Right lung (tissue), 5 donors: ENCODE measurements around the gene LPCAT3. TPM values are rescaled to one million over a fixed set of nuclear protein-coding genes. Genes with fewer than 3 reads are reported as not detected.

Experiments
- DNase-seq, 2 donors: peaks; one replicate each; pipeline ENCODE4 v3.0.0-alpha.2; 2013
- polyA plus RNA-seq, 5 donors: library from polyadenylated mRNA; unstranded; fragments of 120-200 nt; gene quantifications; one replicate each; pipeline versions ENCODE4 v1.2.1 to v1.2.3, GENCODE V29; 2013; ENCODE audit warnings: inconsistent platforms in 1 of 5, low replicate concordance in 1 of 5; ENCODE audit not compliant: insufficient read length in 5 of 5, insufficient read depth in 1 of 5

LPCAT3 gene
- polyA plus RNA-seq, 5 donors, result 56.7 to 67.9 (median 60.4) TPM

DNA sequence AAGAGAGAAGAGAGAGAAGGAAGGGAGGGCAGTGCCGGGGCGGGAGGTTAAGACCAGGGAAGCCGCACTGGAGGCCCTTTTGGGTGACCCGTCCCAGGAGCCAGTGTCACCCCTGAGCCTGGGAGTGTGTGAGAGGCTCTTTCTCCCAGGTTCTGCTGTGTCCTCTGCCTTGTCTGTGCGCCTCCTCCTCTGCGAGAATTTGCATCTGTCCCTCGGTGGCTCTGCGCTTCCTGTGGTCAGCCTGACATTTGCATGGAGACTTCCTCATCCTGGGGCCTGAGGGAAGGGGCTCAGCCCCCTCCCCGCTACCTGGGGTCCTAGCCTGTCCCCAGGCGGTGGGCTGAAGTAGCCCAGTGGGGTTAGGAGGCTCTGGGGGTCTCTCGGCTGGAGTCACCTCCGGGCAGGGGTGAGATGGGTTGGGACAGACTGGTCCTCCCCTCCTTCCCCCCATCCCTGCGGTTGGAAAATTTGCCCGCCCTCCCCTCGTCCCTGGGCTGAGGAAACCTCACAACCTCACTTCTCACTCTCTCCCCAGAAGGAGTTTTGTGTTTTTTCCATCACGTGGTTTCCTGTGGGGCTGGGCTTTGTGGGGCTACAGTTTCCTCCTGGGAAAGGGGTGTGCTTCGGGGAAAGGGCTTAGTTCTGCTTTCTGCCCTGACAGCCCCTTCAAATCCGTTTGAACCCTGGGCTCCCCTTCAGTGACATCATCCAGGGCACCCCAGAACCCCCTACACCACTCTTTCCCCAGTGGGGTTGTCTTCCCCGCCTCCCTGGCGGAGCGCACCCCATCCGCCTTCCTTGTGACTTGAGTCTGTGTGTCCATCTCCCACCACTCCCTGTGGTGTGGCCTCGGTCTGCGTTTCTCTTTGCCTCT lies 64.6 kb downstream of the LPCAT3 start:
- no peak for DNase-seq

DNA sequence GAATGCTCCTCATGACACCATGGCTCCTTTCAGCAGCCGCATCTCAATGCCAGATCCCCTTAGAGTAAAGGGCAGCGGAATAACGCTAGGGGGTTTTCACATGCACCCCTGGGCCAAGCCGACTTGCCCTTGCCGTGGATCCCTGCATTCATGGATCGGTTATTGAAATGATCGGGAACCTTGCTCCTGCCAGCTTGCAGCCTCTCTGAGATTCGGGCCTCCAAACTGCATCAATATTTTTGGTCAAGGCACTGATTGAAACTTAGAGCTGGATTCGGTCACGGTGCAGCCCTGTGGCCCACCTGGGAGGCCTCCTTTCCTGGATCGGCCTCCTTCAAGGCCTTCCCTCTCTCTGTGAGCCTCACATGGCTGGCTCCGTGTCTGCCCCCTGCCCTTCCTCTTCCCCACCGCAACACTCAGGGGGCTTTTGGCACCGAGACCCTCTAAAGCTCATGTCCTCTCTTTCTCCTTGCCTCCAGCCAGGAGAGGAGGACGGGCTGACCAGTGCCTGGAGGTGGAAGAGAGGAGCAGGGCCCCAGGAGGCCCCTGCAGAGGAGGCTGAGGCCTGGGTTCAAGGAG lies 65.3 kb downstream of the LPCAT3 start:
- no peak for DNase-seq

DNA sequence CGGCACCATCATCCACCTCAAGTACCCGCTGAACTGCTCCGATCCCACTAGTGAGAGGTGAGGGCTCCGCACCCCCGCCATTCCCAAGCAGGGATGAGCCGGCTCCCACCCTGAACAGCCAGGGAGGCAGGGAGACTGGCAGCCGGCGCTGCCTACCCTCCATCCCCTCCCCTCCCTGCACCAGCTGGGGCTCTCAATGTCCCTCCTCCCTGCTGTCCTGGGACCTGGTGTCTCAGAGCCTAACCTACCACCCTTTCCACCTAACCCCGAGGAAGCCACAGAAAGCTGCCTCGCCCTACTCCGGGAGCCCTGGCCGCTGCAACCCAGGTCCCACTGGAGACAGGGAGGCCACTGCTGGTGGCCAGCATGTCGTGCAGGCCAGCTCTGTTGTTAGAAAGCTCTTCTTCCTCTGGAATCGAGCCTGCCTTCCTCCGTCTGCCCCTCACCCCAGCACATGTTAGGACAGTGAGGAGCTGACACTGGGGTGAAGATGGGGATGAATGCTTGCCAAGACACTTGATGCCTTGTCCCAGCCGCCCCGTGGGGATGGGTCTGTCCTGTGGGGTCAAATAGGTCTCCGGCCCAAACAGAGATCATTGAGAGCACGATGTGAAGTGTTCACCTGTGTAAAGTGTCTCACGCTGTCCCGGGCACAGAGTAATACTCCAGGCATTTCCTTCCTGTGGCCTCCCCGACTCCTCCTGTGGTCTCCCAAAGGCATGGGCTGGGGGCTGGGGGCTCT lies 66.0 kb downstream of the LPCAT3 start:
- no peak for DNase-seq

DNA sequence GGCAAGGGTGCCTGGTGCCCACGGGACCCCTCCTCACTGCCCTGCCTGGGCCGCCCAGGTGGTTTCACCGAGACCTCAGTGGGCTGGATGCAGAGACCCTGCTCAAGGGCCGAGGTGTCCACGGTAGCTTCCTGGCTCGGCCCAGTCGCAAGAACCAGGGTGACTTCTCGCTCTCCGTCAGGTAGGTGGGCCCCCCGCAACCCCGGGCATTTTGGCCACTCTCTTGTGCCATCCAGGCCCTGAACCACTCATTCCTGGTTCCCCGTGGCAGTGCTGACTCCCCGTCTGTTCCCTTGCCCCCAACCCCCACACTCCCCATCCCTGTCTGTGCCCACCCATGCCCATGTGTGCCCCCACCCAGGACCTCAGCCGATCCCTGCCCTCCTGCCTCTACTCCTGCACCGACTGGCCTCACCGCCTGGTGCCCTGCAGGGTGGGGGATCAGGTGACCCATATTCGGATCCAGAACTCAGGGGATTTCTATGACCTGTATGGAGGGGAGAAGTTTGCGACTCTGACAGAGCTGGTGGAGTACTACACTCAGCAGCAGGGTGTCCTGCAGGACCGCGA lies 66.6 kb downstream of the LPCAT3 start:
- DNase-seq, result no peak

DNA sequence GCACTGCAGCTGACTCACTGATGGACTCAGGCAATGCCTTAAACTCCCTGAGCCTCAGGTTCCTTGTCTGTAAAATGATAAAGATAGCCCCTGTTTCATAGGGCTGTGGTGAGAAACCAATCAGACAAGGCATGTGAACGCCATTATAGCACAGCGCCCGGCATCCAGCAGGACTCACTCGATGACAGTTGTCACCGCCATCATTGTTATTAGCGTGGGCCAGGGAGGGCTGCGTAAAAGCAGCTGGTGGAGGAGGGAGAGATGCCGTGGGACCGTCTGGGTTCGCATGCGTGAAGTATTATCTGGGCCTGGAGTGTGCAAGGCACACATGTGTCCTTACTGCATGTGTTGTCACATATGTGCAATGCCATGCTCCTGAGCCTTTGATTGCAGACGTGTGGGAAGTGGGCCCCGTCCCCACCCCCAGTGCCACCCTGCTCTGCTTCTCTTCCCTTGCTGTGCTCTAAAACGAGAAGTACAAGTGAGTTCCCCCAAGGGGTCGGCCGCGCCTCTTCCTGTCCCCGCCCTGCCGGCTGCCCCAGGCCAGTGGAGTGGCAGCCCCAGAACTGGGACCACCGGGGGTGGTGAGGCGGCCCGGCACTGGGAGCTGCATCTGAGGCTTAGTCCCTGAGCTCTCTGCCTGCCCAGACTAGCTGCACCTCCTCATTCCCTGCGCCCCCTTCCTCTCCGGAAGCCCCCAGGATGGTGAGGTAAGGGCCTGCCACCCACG lies 67.3 kb downstream of the LPCAT3 start, which contains the start of gene PTPN6:
Gene PTPN6 (plus strand): TSS at position 546 of the 730 bp plus-strand sequence. CDS start 157 bp downstream, at position 703.
- DNase-seq, result no peak

DNA sequence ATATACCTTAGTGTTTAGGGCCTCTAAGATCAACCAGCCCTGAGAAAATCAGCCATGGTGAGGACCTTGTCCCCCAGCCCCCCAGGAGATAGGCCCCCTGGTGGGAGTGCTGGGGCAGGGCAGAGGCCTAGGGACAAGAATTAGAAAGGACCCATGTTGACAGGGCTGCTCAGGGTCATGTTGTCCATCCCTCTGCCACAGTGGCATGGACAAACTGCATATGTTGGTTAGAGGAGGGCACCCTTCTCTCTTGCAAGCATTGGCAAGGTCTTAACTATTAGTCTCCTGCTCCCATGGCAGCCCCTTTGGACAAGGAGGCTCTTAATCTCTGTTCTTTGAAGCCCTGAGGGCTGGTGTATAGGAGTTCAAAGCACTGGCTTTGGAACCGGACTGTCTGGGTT lies 67.9 kb downstream of the LPCAT3 start:
- no peak for DNase-seq

DNA sequence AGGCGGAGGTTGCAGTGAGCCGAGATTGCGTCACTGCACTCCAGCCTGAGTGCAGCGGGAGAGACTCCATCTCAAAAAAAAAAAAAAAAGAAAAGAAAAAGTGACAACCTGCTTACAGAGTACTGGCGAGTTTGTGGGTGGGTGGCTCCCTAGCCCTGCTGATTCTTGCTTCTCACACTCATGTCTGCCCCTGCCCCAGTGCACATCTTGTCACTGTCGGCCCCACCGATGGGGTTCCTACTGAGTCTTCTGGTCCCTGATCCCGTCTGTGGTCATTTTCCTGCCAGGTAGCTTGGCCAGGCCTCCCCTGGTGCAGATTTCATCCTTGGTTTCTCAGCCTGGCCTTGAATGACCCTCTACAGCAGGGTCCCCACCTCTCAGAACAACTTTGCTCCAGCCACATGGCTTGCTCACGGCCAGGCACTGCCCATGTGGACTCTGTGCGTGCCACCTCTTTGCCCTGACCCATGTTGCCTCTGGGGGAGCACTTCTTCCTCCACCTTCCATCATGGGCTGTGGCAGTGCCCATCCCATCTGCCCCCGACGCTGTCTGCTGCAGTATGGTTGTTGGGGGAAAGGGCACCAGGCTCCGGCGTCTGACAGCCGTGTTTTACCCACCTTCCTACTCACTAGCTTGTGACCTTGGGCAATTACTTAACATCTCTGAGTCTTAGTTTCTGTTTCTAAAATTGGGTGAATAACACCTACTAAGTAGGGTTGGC lies 69.2 kb downstream of the LPCAT3 start:
- no peak for DNase-seq

DNA sequence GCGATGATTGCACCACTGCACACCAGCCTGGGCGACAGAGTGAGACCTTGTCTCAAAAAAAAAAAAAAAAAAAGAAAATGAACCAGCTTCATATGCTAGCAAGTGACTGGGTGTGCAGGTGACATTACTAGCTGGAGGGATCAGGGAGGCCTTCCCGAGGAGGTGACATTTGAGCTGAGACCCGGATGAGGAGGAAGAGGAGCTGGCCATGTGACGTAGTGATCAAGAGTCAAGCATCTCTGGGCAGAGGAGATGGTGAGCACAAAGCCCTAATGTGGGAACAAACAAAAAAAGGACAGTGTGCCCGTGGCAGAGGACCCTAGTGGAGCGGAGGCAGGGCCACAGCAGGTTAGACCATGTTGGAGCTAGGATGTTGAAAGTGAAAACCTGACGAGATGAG lies 70.7 kb downstream of the LPCAT3 start:
- no peak for DNase-seq

DNA sequence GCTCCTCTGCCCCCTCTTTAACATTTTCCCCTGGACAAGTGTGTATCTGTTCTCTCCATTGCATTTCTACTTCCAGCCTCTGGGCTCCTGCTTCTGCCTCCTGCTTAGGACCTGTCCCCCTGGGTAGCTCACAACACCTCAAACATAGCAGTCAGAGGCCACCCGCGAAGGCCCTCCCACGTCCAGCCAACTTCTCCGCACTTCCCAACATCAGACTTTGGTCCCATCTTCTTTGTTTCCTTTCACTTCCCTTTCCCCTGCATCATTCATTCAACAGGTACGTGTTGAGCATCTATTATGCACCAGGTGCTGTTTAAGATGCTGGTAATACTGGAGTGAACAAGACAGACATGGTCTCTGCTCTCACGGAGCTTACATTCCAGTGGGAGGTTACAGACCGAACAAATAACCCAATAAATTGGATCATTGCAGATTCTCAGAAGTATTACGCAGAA lies 71.3 kb downstream of the LPCAT3 start:
- DNase-seq, result no peak

DNA sequence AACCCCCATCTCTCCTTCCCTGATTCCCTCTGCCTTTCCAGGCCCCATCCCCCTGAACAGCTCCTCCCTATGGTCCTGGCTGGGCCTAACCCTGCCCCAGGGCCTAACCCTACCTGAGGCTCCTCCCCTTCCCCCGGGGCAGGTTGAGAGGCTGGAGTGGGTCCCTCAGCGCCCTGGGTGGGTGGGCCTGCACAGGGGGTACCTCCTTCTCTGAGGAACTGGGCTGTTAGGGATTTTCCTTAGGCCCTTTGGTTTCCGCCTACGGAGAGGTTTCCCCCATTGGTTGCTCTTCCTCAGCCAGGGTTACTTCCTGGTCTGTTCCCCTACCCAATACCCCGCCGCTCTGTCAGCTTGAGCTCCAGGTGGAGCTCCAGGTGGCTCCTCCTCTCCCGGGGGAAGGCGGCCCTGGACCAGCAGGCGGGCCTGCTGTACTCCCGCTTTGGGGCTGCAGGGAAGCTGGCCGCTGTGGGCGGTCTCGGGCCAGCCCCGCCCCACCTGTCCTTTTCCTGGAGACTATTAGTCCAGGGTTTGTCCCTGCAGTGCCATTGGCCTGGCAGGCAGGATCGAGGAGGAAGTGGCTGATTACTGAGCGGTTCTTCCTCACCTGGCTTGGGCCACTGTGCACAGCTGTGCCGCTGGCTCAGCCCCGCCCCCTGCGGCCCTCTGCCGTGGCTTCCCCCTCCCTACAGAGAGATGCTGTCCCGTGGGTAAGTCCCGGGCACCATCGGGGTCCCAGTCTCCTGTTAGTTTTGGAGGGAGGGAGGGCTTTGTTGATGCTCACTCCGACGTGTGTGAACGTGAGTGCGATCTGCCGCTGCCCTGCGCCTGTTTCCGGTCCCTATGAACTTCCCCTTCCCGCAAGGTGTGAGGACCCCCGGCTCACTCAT lies 72.0 kb downstream of the LPCAT3 start:
- DNase-seq, result peak; percentile 77 to 78

DNA sequence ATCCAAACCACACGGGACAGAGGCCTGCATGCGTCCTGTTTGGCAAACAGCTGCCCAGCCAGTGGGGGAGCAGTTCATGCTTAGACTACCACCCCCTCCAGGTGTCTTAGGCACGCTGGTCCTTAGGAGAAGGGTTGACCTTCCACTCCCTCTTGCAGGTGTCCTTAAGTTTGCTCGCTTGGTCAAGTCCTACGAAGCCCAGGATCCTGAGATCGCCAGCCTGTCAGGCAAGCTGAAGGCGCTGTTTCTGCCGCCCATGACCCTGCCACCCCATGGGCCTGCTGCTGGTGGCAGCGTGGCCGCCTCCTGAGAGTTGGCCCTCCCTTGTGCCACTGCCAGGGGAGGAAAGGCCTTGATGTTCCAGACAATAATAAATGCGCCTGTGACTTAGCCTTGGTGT lies 72.7 kb downstream of the LPCAT3 start:
- DNase-seq, result no peak

DNA sequence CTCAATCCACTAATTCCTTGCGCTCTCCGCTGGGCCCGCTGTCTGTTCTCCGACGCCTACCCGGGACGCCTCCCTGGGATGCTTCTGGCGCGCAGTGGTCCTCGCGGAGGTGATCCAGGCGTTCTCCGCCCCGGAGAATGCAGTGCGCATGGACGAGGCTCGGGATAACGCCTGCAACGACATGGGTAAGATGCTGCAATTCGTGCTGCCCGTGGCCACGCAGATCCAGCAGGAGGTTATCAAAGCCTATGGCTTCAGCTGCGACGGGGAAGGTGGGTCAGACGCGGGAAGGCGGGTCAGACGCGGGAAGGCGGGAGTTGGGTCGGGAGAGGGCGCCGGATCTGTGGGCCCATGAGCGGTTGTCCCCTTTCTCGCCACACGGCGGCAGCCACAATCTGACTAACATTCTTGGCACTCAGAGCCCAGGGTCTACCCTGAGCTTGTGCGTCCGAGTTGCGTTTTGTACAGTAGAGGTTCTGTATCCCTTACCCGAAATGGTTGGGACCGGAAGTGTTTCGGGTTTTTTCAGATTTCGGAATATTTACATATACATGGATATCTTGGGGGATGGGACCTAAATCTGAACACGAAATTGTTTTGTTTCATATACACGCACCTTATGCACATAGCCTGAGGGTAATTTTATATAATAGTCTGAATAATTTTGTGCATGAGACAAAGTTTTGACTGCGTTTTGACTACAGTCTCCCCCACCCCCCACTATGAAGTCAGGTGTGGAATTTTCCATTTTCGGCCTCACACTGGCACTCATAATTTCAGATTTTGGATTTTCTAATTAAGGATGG lies 73.7 kb downstream of the LPCAT3 start:
- peak; percentile 89 to 92 for DNase-seq

DNA sequence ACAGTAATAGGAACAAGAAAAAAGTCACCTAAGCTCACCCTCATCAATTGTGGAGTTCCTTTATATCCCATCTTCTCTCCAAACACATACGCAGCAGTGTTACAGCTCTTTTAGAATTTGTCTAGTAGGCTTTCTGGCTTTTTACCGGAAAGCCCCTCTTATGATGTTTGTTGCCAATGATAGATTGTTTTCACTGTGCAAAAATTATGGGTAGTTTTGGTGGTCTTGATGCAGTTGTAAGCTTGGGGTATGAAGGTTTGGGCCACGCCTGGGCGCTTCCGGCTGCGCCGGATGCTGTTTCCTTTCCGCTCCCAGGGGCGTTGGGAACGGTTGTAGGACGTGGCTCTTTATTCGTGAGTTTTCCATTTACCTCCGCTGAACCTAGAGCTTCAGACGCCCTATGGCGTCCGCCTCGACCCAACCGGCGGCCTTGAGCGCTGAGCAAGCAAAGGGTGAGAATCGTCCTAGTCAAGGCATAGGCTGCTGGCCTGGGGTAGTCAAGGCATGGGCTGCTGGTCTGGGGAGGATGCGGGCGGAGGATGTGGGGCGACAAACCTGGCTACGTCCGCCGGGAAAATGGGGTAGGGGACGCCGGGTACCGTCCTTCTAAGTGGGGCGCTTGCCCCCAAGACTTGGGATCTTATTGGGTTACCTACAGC lies 74.4 kb downstream of the LPCAT3 start, which contains the start of the genes C12orf57 and RNU7-1:
Gene C12orf57 (plus strand): TSS at position 301 of the 659 bp plus-strand sequence. CDS start 100 bp downstream, at position 401.
Gene RNU7-1 (plus strand): TSS at position 95 of the 659 bp plus-strand sequence.
- peak; percentile 88 to 92 for DNase-seq

DNA sequence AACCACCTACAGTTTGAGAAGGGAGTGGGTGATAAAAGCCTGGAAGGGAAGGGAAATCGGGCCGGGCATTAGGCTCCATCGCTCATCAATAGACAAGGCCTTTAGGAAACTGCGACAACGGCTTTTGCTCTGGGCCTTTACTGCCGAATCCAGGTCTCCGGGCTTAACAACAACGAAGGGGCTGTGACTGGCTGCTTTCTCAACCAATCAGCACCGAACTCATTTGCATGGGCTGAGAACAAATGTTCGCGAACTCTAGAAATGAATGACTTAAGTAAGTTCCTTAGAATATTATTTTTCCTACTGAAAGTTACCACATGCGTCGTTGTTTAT lies 74.9 kb downstream of the LPCAT3 start:
- DNase-seq, result peak in 1 of 2 donors; percentile 87

DNA sequence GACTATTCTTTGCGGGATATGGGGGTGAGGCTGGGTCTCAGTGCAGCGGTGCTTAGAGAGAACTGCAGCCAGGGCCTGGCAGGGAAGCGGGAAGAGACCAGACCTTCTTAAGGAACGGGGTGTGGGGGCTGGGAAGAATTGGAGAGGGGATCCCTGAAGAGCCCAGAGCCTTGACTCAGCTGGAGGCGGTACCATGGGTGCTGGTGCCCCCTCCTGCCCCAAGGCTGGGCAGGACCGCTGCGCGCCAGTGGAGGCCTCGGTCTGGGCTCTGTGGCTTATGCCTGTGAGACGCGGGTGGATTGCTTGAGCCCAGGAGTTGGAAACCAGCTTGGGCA lies 76.0 kb downstream of the LPCAT3 start:
- DNase-seq, result no peak

DNA sequence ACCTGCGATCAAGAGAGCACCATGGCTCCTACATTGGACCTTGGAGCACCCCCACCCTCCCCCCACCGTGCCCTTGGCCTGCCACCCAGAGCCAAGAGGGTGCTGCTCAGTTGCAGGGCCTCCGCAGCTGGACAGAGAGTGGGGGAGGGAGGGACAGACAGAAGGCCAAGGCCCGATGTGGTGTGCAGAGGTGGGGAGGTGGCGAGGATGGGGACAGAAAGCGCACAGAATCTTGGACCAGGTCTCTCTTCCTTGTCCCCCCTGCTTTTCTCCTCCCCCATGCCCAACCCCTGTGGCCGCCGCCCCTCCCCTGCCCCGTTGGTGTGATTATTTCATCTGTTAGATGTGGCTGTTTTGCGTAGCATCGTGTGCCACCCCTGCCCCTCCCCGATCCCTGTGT lies 76.5 kb downstream of the LPCAT3 start:
- no peak for DNase-seq

DNA sequence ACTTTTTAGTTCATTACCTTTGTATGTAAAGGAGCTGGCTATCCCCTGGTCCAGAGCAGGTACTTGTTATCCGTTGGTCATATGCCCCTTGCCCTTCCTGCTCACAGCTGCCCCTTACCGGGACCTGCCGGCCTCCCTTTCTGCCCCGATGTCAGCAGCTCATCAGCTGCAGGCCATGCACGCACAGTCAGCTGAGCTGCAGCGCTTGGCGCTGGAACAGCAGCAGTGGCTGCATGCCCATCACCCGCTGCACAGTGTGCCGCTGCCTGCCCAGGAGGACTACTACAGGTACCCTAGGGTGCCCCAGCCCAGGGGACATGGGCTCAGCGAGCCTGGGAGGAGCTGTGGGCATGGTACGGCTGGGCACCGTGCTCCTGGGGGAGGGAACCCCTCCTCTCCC lies 77.0 kb downstream of the LPCAT3 start:
- no peak for DNase-seq

DNA sequence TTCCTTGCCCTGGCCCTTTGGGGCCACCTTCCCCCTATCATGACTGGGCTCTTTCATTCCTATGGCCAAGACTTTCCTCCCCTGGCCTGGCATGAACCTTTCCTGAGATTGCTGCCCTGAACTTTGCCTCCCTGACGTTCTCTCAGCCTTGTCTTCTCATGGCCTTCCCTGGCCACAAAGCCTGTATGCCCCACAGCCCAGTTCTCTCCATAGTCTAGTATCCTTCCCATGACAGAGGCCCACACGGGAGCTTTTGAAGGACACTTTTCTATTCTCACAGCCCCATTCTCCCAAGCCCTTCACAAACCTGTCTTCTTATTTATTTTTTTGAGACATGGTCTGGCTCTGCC lies 79.1 kb downstream of the LPCAT3 start:
- DNase-seq, result no peak
